Panc1 (cell line): ENCODE data around the gene ENPEP.

Experiments
- POLR2AphosphoS5 ChIP-seq: IDR thresholded peaks from 2 replicates; pipeline ENCODE4 v1.6.1; 2012; ENCODE audit warnings: mild to moderate bottlenecking, low read depth, low read length, moderate library complexity
- SIN3A ChIP-seq: IDR thresholded peaks from 2 replicates; pipeline ENCODE4 v1.6.1; 2012; ENCODE audit warnings: low read depth, mild to moderate bottlenecking, low read length, moderate library complexity, borderline replicate concordance; ENCODE audit not compliant: insufficient read depth
- TCF7L2 ChIP-seq: IDR thresholded peaks from 2 replicates; pipeline ENCODE4 v1.6.1; 2011; ENCODE audit warnings: mild to moderate bottlenecking, low read depth, low read length, inconsistent platforms
- TF ChIP-seq, protein P1 (sequence below): fragments of 450-650 bp; IDR thresholded peaks from 2 replicates; pipeline ENCODE4 v1.5.1; 2017; ENCODE audit warnings: mild to moderate bottlenecking

DNA sequence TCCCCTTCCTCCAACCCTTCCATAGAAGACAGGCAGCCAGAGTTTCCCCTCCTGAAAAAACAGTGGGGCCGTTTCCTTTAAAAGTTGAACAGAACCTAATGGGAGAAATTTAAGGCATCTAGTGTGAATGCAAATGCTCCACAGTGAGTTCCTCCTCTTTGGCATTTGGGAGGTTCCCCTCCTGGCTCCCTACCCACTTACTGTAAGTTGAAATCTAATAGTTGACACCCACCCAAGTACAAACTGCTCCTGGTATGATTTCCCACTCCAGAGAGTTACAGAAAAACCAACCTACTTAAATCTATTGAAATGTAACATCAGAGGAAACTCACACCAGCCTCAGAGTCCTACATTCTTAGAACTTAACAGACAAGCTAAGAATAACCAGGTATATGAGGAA, 17.6 kb downstream of the ENPEP start:
- TF ChIP-seq, protein P1, sequence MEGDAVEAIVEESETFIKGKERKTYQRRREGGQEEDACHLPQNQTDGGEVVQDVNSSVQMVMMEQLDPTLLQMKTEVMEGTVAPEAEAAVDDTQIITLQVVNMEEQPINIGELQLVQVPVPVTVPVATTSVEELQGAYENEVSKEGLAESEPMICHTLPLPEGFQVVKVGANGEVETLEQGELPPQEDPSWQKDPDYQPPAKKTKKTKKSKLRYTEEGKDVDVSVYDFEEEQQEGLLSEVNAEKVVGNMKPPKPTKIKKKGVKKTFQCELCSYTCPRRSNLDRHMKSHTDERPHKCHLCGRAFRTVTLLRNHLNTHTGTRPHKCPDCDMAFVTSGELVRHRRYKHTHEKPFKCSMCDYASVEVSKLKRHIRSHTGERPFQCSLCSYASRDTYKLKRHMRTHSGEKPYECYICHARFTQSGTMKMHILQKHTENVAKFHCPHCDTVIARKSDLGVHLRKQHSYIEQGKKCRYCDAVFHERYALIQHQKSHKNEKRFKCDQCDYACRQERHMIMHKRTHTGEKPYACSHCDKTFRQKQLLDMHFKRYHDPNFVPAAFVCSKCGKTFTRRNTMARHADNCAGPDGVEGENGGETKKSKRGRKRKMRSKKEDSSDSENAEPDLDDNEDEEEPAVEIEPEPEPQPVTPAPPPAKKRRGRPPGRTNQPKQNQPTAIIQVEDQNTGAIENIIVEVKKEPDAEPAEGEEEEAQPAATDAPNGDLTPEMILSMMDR, result no peak
- TF ChIP-seq POLR2AphosphoS5 (no peak), TCF7L2 (no peak), SIN3A (no peak)
